ENCODE data around the gene SUCO.

Gene SUCO

GRCh38 chr1:172566196-172566997 lies 33.4 kb downstream of the SUCO start:
- no peaks in the 10 kb centered on the region for H3K4me1 ChIP-seq (ENCODE audit: control insufficient read depth, low read depth, low read length)
- H3K9me3 ChIP-seq (ENCODE audit: control insufficient read depth, low read depth, low read length): peaks cover 7% of the 10 kb centered on the region
- H3K4me3 ChIP-seq (ENCODE audit: low read length): no peak overlapping the region
- H3K27ac ChIP-seq (ENCODE audit: low read length): no peak overlapping the region
- peaks cover 51% of the 10 kb centered on the region for H3K36me3 ChIP-seq (ENCODE audit: control insufficient read depth, low read depth, low read length)
- H3K27me3 ChIP-seq (ENCODE audit: control insufficient read depth, insufficient read depth, low read length): no peaks in the 10 kb centered on the region
- H3K9ac ChIP-seq (ENCODE audit: low read length): no peak overlapping the region

- Histone ChIP-seq H3K27me3 (ENCODE audit: control insufficient read depth, insufficient read depth, low read length) (no peaks in the 10 kb centered on the region), H3K36me3 (ENCODE audit: control insufficient read depth, low read depth, low read length) (peaks cover 44% of the 10 kb centered on the region), H3K9me3 (ENCODE audit: control insufficient read depth, low read depth, low read length) (peaks cover 7% of the 10 kb centered on the region), H3K9ac (ENCODE audit: low read length) (no peak overlapping the region), H3K4me1 (ENCODE audit: control insufficient read depth, low read depth, low read length) (no peaks in the 10 kb centered on the region), H3K27ac (ENCODE audit: low read length) (no peak overlapping the region), H3K4me3 (ENCODE audit: low read length) (no peak overlapping the region)
Measured at GRCh38 chr1:172567720-172568119, 34.8 kb downstream of the SUCO start.

- Histone ChIP-seq H3K27me3 (ENCODE audit: control insufficient read depth, insufficient read depth, low read length) (no peaks in the 10 kb centered on the region), H3K27ac (ENCODE audit: low read length) (no peak overlapping the region), H3K9ac (ENCODE audit: low read length) (no peak overlapping the region), H3K9me3 (ENCODE audit: control insufficient read depth, low read depth, low read length) (peaks cover 7% of the 10 kb centered on the region), H3K4me3 (ENCODE audit: low read length) (no peak overlapping the region), H3K4me1 (ENCODE audit: control insufficient read depth, low read depth, low read length) (no peaks in the 10 kb centered on the region), H3K36me3 (ENCODE audit: control insufficient read depth, low read depth, low read length) (peaks cover 51% of the 10 kb centered on the region)
Measured at GRCh38 chr1:172574080-172574479, 41.1 kb downstream of the SUCO start.

GRCh38 chr1:172578586-172578985 lies 45.6 kb downstream of the SUCO start:
- H3K36me3 ChIP-seq (ENCODE audit: control insufficient read depth, low read depth, low read length): peaks cover 46% of the 10 kb centered on the region
- H3K27ac ChIP-seq (ENCODE audit: low read length): no peak overlapping the region
- no peaks in the 10 kb centered on the region for H3K9me3 ChIP-seq (ENCODE audit: control insufficient read depth, low read depth, low read length)

GRCh38 chr1:172581273-172581672 lies 48.3 kb downstream of the SUCO start:
- H3K9me3 ChIP-seq (ENCODE audit: control insufficient read depth, low read depth, low read length): no peaks in the 10 kb centered on the region
- no peak overlapping the region for H3K27ac ChIP-seq (ENCODE audit: low read length)
- H3K9ac ChIP-seq (ENCODE audit: low read length): no peak overlapping the region
- H3K4me1 ChIP-seq (ENCODE audit: control insufficient read depth, low read depth, low read length): peaks cover 15% of the 10 kb centered on the region
- H3K27me3 ChIP-seq (ENCODE audit: control insufficient read depth, insufficient read depth, low read length): no peaks in the 10 kb centered on the region
- H3K36me3 ChIP-seq (ENCODE audit: control insufficient read depth, low read depth, low read length): peaks cover 37% of the 10 kb centered on the region
- H3K4me3 ChIP-seq (ENCODE audit: low read length): no peak overlapping the region

More at GRCh38 chr1:172578586-172578985, 45.6 kb downstream of the SUCO start:
- H3K27me3 ChIP-seq (ENCODE audit: control insufficient read depth, insufficient read depth, low read length): no peaks in the 10 kb centered on the region
- no peak overlapping the region for H3K4me3 ChIP-seq (ENCODE audit: low read length)
- H3K9ac ChIP-seq (ENCODE audit: low read length): no peak overlapping the region
- H3K4me1 ChIP-seq (ENCODE audit: control insufficient read depth, low read depth, low read length): peaks cover 15% of the 10 kb centered on the region

GRCh38 chr1:172581779-172582178 lies 48.8 kb downstream of the SUCO start:
- Histone ChIP-seq H3K4me1 (ENCODE audit: control insufficient read depth, low read depth, low read length) (peaks cover 15% of the 10 kb centered on the region), H3K27ac (ENCODE audit: low read length) (no peak overlapping the region), H3K36me3 (ENCODE audit: control insufficient read depth, low read depth, low read length) (peaks cover 41% of the 10 kb centered on the region), H3K4me3 (ENCODE audit: low read length) (no peak overlapping the region), H3K9me3 (ENCODE audit: control insufficient read depth, low read depth, low read length) (no peaks in the 10 kb centered on the region), H3K27me3 (ENCODE audit: control insufficient read depth, insufficient read depth, low read length) (no peaks in the 10 kb centered on the region), H3K9ac (ENCODE audit: low read length) (no peak overlapping the region)

GRCh38 chr1:172582889-172583288 lies 49.9 kb downstream of the SUCO start:
- H3K27ac ChIP-seq (ENCODE audit: low read length): no peak overlapping the region
- H3K9ac ChIP-seq (ENCODE audit: low read length): no peak overlapping the region
- H3K4me3 ChIP-seq (ENCODE audit: low read length): no peak overlapping the region
- H3K4me1 ChIP-seq (ENCODE audit: control insufficient read depth, low read depth, low read length): peaks cover 15% of the 10 kb centered on the region
- H3K9me3 ChIP-seq (ENCODE audit: control insufficient read depth, low read depth, low read length): no peaks in the 10 kb centered on the region
- H3K27me3 ChIP-seq (ENCODE audit: control insufficient read depth, insufficient read depth, low read length): no peaks in the 10 kb centered on the region
- peaks cover 34% of the 10 kb centered on the region for H3K36me3 ChIP-seq (ENCODE audit: control insufficient read depth, low read depth, low read length)

- no peak overlapping the region for H3K27ac ChIP-seq (ENCODE audit: low read length)
- H3K4me1 ChIP-seq (ENCODE audit: control insufficient read depth, low read depth, low read length): peaks cover 15% of the 10 kb centered on the region
- H3K36me3 ChIP-seq (ENCODE audit: control insufficient read depth, low read depth, low read length): peaks cover 39% of the 10 kb centered on the region
- no peak overlapping the region for H3K9ac ChIP-seq (ENCODE audit: low read length)
- H3K4me3 ChIP-seq (ENCODE audit: low read length): no peak overlapping the region
- no peaks in the 10 kb centered on the region for H3K9me3 ChIP-seq (ENCODE audit: control insufficient read depth, low read depth, low read length)
- no peaks in the 10 kb centered on the region for H3K27me3 ChIP-seq (ENCODE audit: control insufficient read depth, insufficient read depth, low read length)
Measured at GRCh38 chr1:172585348-172585747, 52.4 kb downstream of the SUCO start.

GRCh38 chr1:172585861-172586260 lies 52.9 kb downstream of the SUCO start:
- Histone ChIP-seq H3K36me3 (ENCODE audit: control insufficient read depth, low read depth, low read length) (peaks cover 44% of the 10 kb centered on the region), H3K9ac (ENCODE audit: low read length) (no peak overlapping the region), H3K4me3 (ENCODE audit: low read length) (no peak overlapping the region), H3K9me3 (ENCODE audit: control insufficient read depth, low read depth, low read length) (no peaks in the 10 kb centered on the region), H3K27ac (ENCODE audit: low read length) (no peak overlapping the region), H3K4me1 (ENCODE audit: control insufficient read depth, low read depth, low read length) (peaks cover 15% of the 10 kb centered on the region), H3K27me3 (ENCODE audit: control insufficient read depth, insufficient read depth, low read length) (no peaks in the 10 kb centered on the region)

GRCh38 chr1:172588296-172589291 lies 55.6 kb downstream of the SUCO start:
- H3K4me3 ChIP-seq (ENCODE audit: low read length): no peak overlapping the region
- H3K36me3 ChIP-seq (ENCODE audit: control insufficient read depth, low read depth, low read length): peaks cover 42% of the 10 kb centered on the region
- H3K9ac ChIP-seq (ENCODE audit: low read length): no peak overlapping the region

GRCh38 chr1:172589553-172589952 lies 56.6 kb downstream of the SUCO start:
- H3K27me3 ChIP-seq (ENCODE audit: control insufficient read depth, insufficient read depth, low read length): no peaks in the 10 kb centered on the region
- H3K4me3 ChIP-seq (ENCODE audit: low read length): no peak overlapping the region
- no peak overlapping the region for H3K27ac ChIP-seq (ENCODE audit: low read length)
- no peak overlapping the region for H3K9ac ChIP-seq (ENCODE audit: low read length)
- H3K9me3 ChIP-seq (ENCODE audit: control insufficient read depth, low read depth, low read length): no peaks in the 10 kb centered on the region
- H3K4me1 ChIP-seq (ENCODE audit: control insufficient read depth, low read depth, low read length): no peaks in the 10 kb centered on the region
- peaks cover 42% of the 10 kb centered on the region for H3K36me3 ChIP-seq (ENCODE audit: control insufficient read depth, low read depth, low read length)

More at GRCh38 chr1:172588296-172589291, 55.6 kb downstream of the SUCO start:
- H3K27ac ChIP-seq (ENCODE audit: low read length): no peak overlapping the region
- H3K9me3 ChIP-seq (ENCODE audit: control insufficient read depth, low read depth, low read length): no peaks in the 10 kb centered on the region
- H3K4me1 ChIP-seq (ENCODE audit: control insufficient read depth, low read depth, low read length): no peaks in the 10 kb centered on the region
- H3K27me3 ChIP-seq (ENCODE audit: control insufficient read depth, insufficient read depth, low read length): no peaks in the 10 kb centered on the region
